SK-N-MC (cell line): ENCODE measurements around the gene CTCFL.

Experiments used
- DNase-seq: peaks from one replicate; pipeline ENCODE4 v3.0.0-alpha.2; 2011; ENCODE audit warnings: low read depth, low spot score
- H3K27ac ChIP-seq: fragments of 200-600 bp; sonication (generic); 2 replicates; pipeline ENCODE4 v1.5.1; 2016; ENCODE audit warnings: mixed run types
- H3K36me3 ChIP-seq: fragments of 200-600 bp; sonication (generic); 2 replicates; pipeline ENCODE4 v1.6.1; 2017; ENCODE audit warnings: antibody characterized with exemption, low read length, mixed read lengths; ENCODE audit not compliant: insufficient read depth
- H3K4me3 ChIP-seq: fragments of 200-600 bp; sonication (generic); 2 replicates; pipeline ENCODE4 v1.5.1; 2016
- H3K9ac ChIP-seq: fragments of 200-600 bp; sonication (generic); 2 replicates; pipeline ENCODE4 v1.8.0; 2017; ENCODE audit warnings: mixed run types, mixed read lengths; ENCODE audit not compliant: insufficient read length
- H3K9me3 ChIP-seq: fragments of 200-600 bp; sonication (generic); 2 replicates; pipeline ENCODE4 v1.6.1; 2017; ENCODE audit warnings: low read depth, mild to moderate bottlenecking, antibody characterized with exemption, low read length, moderate library complexity, mixed read lengths
- EZH2 ChIP-seq: fragments of 200-600 bp; sonication (generic); IDR thresholded peaks from one replicate; pipeline ENCODE4 v1.6.1; 2017; ENCODE audit warnings: antibody characterized with exemption
- FOXP2 ChIP-seq: optimal IDR thresholded peaks from 2 replicates; pipeline ENCODE3; 2011; ENCODE audit warnings: mild to moderate bottlenecking, moderate library complexity; ENCODE audit not compliant: insufficient read depth; ENCODE audit errors: extremely low read length, control extremely low read depth
- POLR2AphosphoS5 ChIP-seq: IDR thresholded peaks from 2 replicates; pipeline ENCODE4 v1.6.1; 2012; ENCODE audit warnings: mild to moderate bottlenecking, low read depth, low read length, borderline replicate concordance

Gene CTCFL

GRCh38 chr20:57502336-57502700 lies 22.6 kb downstream of the CTCFL start:
- Histone ChIP-seq H3K27ac (no peak overlapping the region), H3K4me3 (no peak overlapping the region), H3K9me3 (no peaks in the 10 kb centered on the region), H3K36me3 (no peaks in the 10 kb centered on the region), H3K9ac (no peak overlapping the region)
- no peak for DNase-seq
- no peak for TF ChIP-seq POLR2AphosphoS5
- TF ChIP-seq EZH2 = no peak
- no peak for TF ChIP-seq FOXP2

- DNase-seq = no peak
- no peak for TF ChIP-seq FOXP2
- no peak for TF ChIP-seq EZH2
- no peak for TF ChIP-seq POLR2AphosphoS5
- H3K9ac ChIP-seq = no peak overlapping the region
- no peaks in the 10 kb centered on the region for H3K36me3 ChIP-seq
- H3K9me3 ChIP-seq = no peaks in the 10 kb centered on the region
- no peak overlapping the region for H3K4me3 ChIP-seq
- no peak overlapping the region for H3K27ac ChIP-seq
Observed at GRCh38 chr20:57501461-57502335, 23.2 kb downstream of the CTCFL start.

GRCh38 chr20:57500962-57501361 lies 24.0 kb downstream of the CTCFL start:
- Histone ChIP-seq H3K36me3 (no peaks in the 10 kb centered on the region), H3K4me3 (no peak overlapping the region), H3K9me3 (no peaks in the 10 kb centered on the region), H3K9ac (no peak overlapping the region), H3K27ac (no peak overlapping the region)
- TF ChIP-seq POLR2AphosphoS5 (no peak), EZH2 (no peak), FOXP2 (no peak)
- DNase-seq = no peak

GRCh38 chr20:57500235-57500634 lies 24.7 kb downstream of the CTCFL start:
- H3K9me3 ChIP-seq = no peaks in the 10 kb centered on the region
- DNase-seq = no peak
- H3K36me3 ChIP-seq = no peaks in the 10 kb centered on the region
- TF ChIP-seq EZH2 = no peak
- no peak for TF ChIP-seq FOXP2
- TF ChIP-seq POLR2AphosphoS5 = no peak
- no peak overlapping the region for H3K9ac ChIP-seq
- no peak overlapping the region for H3K27ac ChIP-seq
- H3K4me3 ChIP-seq = no peak overlapping the region

- TF ChIP-seq POLR2AphosphoS5 (no peak), EZH2 (no peak), FOXP2 (no peak)
- Histone ChIP-seq H3K9ac (no peak overlapping the region), H3K36me3 (no peaks in the 10 kb centered on the region), H3K4me3 (no peak overlapping the region), H3K9me3 (no peaks in the 10 kb centered on the region), H3K27ac (no peak overlapping the region)
- DNase-seq = no peak
Observed at GRCh38 chr20:57499676-57500075, 25.3 kb downstream of the CTCFL start.

- H3K9ac ChIP-seq = no peak overlapping the region
- no peak overlapping the region for H3K4me3 ChIP-seq
- DNase-seq = no peak
- no peaks in the 10 kb centered on the region for H3K9me3 ChIP-seq
- no peaks in the 10 kb centered on the region for H3K36me3 ChIP-seq
- no peak for TF ChIP-seq EZH2
- TF ChIP-seq FOXP2 = no peak
- no peak for TF ChIP-seq POLR2AphosphoS5
- H3K27ac ChIP-seq = no peak overlapping the region
Observed at GRCh38 chr20:57498425-57499400, 26.2 kb downstream of the CTCFL start.

GRCh38 chr20:57496592-57496991 lies 28.3 kb downstream of the CTCFL start:
- H3K9me3 ChIP-seq = no peaks in the 10 kb centered on the region
- no peak for DNase-seq
- TF ChIP-seq FOXP2 (no peak), POLR2AphosphoS5 (no peak), EZH2 (no peak)
- no peak overlapping the region for H3K9ac ChIP-seq
- no peaks in the 10 kb centered on the region for H3K36me3 ChIP-seq
- no peak overlapping the region for H3K4me3 ChIP-seq
- no peak overlapping the region for H3K27ac ChIP-seq

GRCh38 chr20:57495978-57496377 lies 29.0 kb downstream of the CTCFL start:
- H3K9ac ChIP-seq = no peak overlapping the region
- no peak for DNase-seq
- H3K9me3 ChIP-seq = no peaks in the 10 kb centered on the region
- TF ChIP-seq EZH2 (no peak), FOXP2 (no peak), POLR2AphosphoS5 (no peak)
- no peak overlapping the region for H3K4me3 ChIP-seq
- no peaks in the 10 kb centered on the region for H3K36me3 ChIP-seq
- no peak overlapping the region for H3K27ac ChIP-seq
